CD4-positive, alpha-beta T cell treated with Interleukin-12 subunit alpha and Interleukin-12 subunit beta, for 1 hour (primary cell): ENCODE results near the gene GINS2.

ENCODE experiments used
- DNase-seq: peaks from one replicate; pipeline ENCODE4 v3.0.0-alpha.2; 2020

Gene GINS2

GRCh38 chr16:85716022-85716679 lies 27.4 kb upstream of the GINS2 start:
- no peak for DNase-seq

DNA sequence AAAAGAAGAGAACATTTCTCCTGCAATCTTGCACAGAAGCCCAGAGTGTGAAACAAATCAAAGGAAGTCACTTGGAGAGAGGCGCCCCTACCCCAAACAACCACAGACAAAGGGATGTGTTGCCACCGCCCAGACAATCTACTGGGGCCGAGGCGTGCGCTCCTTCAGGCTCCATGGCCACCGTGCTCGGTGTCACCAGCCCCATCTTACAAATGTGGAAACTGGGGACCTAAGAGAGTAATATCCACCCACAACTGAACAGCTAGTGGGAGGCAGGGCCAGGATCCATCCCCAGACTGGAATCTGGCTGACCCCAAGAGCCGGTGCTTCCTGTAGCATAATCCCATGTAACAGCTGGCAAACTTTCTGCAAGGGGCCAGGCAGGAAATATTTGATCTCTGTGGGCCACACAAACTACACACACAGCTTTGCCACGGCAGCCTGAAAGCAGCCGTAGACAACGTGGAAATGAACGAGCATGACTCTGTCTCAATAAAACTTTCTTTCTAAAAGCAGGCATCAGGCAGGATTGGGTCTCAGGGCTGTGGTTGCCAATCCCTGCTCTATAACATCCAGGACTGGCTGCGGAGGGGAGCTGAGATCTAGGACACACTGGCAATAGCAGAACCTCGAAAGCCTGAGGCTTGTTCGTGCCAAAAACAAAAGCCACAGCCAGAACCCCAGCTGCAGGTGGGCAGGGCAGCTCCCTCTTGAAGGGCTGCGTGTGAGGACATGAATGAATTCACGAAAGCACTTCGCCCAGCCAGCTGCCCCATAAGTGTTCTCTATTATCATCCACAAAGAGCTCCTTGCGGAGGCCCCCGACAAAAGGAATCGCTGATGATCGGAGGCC lies 26.6 kb upstream of the GINS2 start:
- DNase-seq, result no peak

DNA sequence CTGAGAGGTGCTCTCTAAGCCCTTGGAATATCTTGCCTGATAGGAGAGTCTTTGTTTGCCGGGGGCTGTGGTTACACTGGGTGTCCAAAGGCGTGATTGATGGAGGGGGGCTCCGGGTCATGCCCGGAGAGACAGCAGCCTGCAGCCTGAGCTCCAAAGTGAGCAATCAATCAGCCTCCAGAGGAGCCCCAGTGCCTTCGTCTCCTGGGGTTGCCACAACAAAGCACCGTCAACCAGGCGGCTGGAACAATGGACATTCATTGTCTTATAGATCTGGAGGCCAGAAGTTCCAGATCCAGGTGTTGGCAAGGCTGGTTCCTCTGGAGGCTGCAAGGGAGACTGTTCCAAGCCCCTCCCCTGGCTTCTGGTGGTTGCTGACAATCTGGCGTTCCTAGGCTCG lies 24.0 kb upstream of the GINS2 start:
- DNase-seq, result no peak

DNA sequence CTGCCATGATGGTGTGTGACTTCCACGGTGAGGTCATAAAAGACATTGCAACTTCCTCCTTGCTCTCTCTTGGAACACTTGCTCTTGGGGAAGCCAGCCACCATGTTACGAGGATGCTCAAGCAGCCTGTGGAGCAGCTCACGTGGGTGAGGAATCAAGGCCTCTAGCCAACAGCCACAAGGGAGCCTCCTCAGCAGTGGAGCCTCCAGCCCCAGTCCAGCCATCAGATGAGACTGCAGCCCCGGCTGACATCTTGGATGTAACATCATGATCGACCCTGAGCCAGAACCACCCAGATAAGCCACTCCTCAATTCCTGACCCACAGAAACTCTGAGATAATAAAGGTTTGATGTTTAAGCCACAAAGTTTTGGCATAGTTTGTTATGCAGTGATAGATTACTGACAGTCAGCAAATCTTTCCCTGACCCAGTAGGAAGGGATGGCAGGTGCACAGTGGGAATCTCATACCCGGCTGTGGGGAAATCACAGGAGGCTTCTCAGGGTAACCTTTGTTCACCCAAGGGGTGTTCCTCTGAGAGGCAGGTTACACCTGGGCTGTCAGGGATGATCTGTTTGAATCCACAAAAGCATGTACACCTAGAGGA lies 23.3 kb upstream of the GINS2 start:
- no peak for DNase-seq

- no peak for DNase-seq
These were observed 22.0 kb upstream of the GINS2 start for GRCh38 chr16:85710732-85711131.

DNA sequence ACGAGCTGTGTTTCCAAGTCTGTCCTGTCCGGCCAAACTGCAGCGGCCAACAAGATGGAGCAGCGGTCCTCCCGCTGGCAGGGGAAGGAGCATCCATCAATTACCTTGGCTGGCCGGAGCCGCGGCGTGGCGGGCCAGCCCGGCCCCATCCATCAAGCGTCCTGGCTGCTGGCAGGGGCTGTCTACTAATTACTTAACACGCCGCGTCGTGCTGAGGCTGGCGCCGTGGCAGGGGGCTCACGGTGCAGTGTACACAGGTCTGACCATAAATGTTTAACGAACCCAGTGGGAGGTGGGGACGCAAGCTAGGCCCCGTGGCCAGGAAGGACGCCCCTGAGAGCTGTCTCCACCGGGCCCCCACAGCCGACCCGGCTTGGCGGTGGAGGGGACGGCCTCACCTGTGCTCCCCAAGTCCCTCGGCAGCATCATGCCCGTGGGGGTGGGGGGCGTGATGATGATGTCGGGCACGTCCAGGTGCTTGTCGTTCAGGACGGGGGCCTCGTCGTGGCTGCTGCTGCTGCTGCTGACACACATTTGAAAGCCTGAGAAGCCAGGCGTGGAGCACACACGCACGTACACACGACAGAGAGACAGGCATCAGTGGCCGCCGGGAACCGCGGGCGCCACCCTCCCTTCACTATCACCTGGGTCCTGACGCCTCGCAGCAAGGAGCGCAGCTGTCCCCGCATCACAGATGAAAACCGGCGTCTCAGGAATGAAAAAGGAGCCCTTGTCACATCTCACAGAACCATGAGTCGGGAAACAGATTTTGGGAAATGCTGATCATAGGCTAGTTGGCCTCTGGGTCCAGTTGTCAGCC lies 21.2 kb upstream of the GINS2 start:
- DNase-seq, result no peak

GRCh38 chr16:85708338-85708737 lies 19.6 kb upstream of the GINS2 start:
- no peak for DNase-seq

GRCh38 chr16:85707528-85708095 lies 18.9 kb upstream of the GINS2 start:
- no peak for DNase-seq

DNA sequence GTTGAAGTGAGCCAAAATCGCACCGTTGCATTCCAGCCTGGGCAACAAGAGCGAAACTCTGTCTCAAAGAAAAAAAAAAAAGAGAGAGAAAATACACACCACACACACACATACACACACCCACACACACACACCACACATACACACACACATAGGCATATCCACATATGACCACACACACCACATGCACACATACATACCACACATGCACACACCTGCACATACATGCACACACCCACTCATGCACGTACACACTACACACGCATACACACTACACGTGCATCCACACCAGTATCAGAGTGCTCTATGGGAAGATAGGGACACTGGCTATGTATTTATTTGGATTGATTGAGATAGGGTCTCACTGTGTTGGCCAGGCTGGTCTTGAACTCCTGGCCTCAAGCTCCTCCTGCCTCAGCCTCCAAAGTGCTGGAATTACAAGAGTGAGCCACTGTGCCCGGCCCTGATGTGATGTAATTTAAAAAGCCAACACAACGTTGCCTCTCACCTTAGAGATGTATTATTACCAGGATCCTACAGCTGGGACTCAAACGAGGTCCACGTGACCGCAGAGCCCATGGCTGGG lies 17.8 kb upstream of the GINS2 start:
- DNase-seq, result no peak

- no peak for DNase-seq
These were observed 16.4 kb upstream of the GINS2 start for GRCh38 chr16:85704900-85705846.

DNA sequence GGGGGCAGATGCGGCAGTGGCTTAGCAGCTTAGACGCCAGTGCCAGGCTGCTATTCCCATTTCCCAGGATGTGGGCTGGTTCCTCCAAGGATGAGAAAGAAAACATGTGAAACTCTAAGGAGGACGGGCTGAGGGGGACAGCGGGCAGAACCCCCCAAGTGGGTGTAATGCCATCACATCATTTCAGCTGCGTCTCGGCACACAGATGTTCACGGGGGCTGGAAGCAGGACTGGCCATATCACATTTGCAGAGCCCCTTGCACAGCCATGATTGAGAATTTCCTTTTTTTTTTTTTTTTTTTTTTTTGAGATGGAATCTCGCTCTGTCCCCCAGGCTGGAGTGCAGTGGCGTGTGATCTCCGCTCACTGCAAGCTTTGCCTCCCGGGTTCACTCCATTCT lies 15.3 kb upstream of the GINS2 start:
- no peak for DNase-seq

- no peak for DNase-seq
These were observed 10.9 kb upstream of the GINS2 start for GRCh38 chr16:85699628-85700027.

DNA sequence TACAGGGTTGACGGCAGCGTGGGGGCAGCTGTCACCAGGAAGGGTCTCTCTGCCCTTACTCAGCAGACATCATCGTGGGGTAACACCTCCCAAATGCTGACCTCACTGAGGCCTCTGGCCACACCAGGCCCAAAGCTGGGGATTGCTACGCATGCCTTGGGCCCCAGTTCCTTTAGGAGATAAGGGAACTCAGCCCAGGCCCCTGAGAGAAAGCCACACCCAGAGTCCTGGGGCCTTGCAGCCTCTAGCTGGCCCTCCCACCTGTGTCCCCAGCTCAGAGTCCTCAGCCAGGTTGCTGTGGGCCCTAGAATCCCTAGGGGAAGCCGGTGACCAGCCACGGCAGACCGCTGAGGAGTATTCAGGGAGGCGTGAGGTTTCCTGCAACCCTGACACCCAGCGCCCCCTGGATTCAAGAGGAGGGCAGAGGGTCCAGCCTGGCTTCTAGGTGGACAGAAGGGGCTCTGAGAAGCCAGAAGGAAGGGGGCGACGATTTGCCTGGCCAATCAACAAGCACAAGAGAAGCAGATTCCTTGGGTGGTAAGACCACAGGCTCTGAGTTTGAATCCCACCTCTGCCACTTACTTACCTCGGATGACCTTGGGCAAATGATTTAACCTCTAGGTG lies 10.3 kb upstream of the GINS2 start:
- no peak for DNase-seq

DNA sequence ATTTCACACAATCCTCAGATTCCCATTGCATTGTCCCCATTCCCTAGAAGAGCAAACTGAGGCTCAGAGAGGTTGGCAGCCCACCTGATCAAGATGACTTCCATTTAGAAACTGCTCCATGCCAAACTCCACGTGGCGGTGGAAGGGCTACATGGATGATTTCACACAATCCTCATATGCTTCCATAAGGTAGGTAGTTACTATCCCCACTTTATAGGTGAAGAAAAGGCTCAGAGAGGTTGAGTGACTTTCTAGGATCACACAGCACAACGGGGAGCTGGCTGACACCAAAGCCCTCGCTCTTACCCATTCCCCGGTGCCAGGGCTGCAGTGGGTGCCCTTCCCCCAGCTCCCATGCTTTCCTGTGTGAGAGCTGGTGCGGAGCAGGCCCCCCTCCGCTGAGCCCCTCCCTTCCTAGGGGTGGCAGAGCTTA lies 9.7 kb upstream of the GINS2 start:
- no peak for DNase-seq

DNA sequence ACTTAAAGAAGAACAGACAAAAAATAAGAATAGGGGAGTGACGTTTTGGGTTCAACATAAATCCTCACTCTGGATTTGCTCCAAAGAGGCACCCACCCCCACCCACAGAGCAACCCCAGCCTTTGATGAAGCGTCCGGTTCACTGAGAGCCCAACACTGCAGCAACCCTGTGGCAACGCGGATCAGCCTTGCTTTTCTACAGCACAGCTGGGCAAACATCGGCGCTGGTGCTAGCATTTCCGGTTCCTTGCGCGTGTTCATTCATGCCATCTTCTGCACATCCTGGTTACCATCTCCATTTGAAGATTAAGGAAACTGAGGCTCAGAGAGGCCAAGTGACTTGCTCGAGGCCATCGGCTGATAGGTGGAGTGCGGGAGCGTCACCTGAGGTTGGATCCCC lies 8.7 kb upstream of the GINS2 start:
- no peak for DNase-seq

- DNase-seq, result no peak
These were observed 8.0 kb upstream of the GINS2 start for GRCh38 chr16:85696781-85697180.

DNA sequence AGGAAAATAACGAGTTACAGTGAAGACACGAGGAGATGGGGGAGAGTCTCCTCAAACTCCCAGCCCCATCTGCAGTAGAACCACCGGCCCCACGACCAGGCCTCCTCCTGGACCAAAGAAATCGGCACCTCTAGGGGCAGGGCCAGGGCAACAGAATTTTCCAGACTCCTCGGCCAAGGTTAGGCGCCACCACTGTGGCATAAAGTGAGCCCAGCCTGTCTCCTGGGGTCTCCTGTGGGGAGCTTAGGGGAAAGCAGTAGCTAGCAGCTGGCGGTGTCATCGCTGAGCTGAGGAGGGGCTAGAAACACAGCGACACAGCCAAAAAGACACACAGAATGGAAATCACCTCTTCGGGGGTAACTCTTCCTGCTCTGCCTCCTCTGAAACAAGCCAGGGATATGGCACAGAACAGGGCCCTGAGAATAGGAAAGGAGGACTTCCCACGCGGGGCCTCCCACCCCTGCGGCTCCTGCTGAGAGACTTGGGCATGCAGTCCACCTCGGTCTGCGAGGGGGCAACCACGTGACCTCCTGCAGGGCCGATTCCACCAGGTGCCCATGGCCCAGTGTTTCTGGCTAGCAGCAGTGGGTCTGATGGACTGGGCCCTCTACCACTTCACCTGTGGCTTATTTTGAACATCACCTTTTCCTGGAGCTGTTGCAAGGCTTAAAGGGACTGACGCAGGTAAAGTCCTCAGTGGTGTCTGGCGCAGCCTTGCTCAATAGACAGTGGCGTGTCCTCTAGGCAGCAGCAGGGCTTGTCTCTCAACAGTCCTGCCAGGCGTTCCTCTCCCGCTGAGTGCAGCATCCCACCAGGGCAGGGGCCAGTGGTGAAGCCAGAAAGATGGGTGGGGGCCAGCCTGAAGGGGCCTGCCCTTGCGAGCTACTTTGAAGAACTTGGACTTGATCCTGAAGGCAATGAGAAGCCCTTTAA lies 6.7 kb upstream of the GINS2 start:
- DNase-seq, result no peak

- no peak for DNase-seq
These were observed 1.8 kb upstream of the GINS2 start for GRCh38 chr16:85690469-85691064.

- DNase-seq, result no peak
These were observed 1.2 kb upstream of the GINS2 start for GRCh38 chr16:85689950-85690320.
